HG03095 (cell line): ENCODE data around the gene RSRC1.
"Not testable (repeated sequence)": the region's sequence is repeated elsewhere in the genome, so short reads cannot be mapped to it uniquely, and the experiment has no call there.

ENCODE experiments used
- ATAC-seq: cut with Tn5 transposase; IDR thresholded peaks from one replicate; pipeline ENCODE4 v1.9.1; 2021; ENCODE audit warnings: moderate library complexity; ENCODE audit not compliant: unreplicated experiment

Gene RSRC1

GRCh38 chr3:158508481-158508880, 398.6 kb downstream of the RSRC1 start:
- ATAC-seq, result no peak

- no peak for ATAC-seq
Measured at GRCh38 chr3:158509891-158510290, 400.0 kb downstream of the RSRC1 start.

- ATAC-seq, result not testable (repeated sequence)
Measured at GRCh38 chr3:158516729-158517128, 406.8 kb downstream of the RSRC1 start.

- no peak for ATAC-seq
Measured at GRCh38 chr3:158519776-158520175, 409.9 kb downstream of the RSRC1 start.

- no peak for ATAC-seq
Measured at GRCh38 chr3:158520433-158520832, 410.5 kb downstream of the RSRC1 start.

- ATAC-seq, result no peak
Measured at GRCh38 chr3:158522221-158523136, 412.6 kb downstream of the RSRC1 start.

GRCh38 chr3:158528076-158528674, 418.3 kb downstream of the RSRC1 start:
- ATAC-seq, result no peak

GRCh38 chr3:158531334-158531733, 421.4 kb downstream of the RSRC1 start:
- no peak for ATAC-seq

- ATAC-seq, result peak; percentile 69
Measured at GRCh38 chr3:158532099-158532734, 422.3 kb downstream of the RSRC1 start.

GRCh38 chr3:158535918-158536317, 426.0 kb downstream of the RSRC1 start:
- no peak for ATAC-seq

GRCh38 chr3:158539414-158540014, 429.6 kb downstream of the RSRC1 start:
- ATAC-seq, result no peak

- ATAC-seq, result no peak
Measured at GRCh38 chr3:158540066-158540465, 430.2 kb downstream of the RSRC1 start.

GRCh38 chr3:158548691-158549090, 438.8 kb downstream of the RSRC1 start:
- no peak for ATAC-seq

GRCh38 chr3:158549938-158550337, 440.0 kb downstream of the RSRC1 start:
- ATAC-seq, result not testable (repeated sequence)

GRCh38 chr3:158552124-158552523, 442.2 kb downstream of the RSRC1 start:
- no peak for ATAC-seq

- ATAC-seq, result no peak
Measured at GRCh38 chr3:158559504-158559903, 449.6 kb downstream of the RSRC1 start.

- ATAC-seq, result no peak
Measured at GRCh38 chr3:158560979-158561378, 451.1 kb downstream of the RSRC1 start.

GRCh38 chr3:158562674-158563073, 452.8 kb downstream of the RSRC1 start:
- no peak for ATAC-seq

GRCh38 chr3:158563076-158563475, 453.2 kb downstream of the RSRC1 start:
- ATAC-seq, result no peak

GRCh38 chr3:158565076-158565475, 455.2 kb downstream of the RSRC1 start:
- no peak for ATAC-seq

GRCh38 chr3:158568784-158569183, 458.9 kb downstream of the RSRC1 start:
- ATAC-seq, result no peak
